ENCODE data around the gene ULK4. TPM values are rescaled to one million over a fixed set of nuclear protein-coding genes. Genes with fewer than 3 reads are reported as not detected.

ULK4 gene
- total RNA-seq, 1 experiment from 2014 or later, result 6.3 TPM

DNA sequence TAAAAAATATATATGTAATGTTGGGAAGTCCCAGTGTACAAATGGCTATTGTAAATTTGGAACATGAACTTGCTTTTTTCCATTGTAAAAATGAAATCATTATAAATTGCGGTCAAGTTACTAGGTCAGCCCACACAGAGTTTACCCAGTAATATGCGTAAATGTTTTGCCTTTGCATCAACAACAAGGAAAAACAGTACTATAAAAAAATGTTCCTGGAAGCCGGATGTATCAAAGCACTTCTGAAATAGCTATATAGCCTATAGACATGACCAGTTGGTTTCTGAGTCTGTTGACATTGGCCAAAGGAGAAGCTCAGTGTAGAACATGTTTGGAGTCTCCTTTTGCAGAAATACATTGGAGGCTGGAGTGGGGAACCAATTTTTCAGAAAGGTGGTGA lies 739.4 kb downstream of the ULK4 start:
- Histone ChIP-seq H3K27me3 (ENCODE audit: insufficient read depth, low read length) (no peaks in the 10 kb centered on the region), H4K20me1 (ENCODE audit: insufficient read depth) (peaks cover 19% of the 10 kb centered on the region), H3K4me3 (replicated peaks in 1 of 2; ENCODE audit: low read depth in 1 of 2, low read length in 2 of 2) (no peak overlapping the region), H3K79me2 (ENCODE audit: insufficient read depth, low read length) (peaks cover 97% of the 10 kb centered on the region), H3K9ac (ENCODE audit: low read length) (no peak overlapping the region), H3K9me2 (ENCODE audit: insufficient read depth) (no peaks in the 10 kb centered on the region), H3K27ac (ENCODE audit: low read depth, low read length) (no peak overlapping the region), H3K36me3 (ENCODE audit: control insufficient read depth in 1 of 2, insufficient read depth in 2 of 2, low read length in 2 of 2) (peaks cover 29 to 35% of the 10 kb centered on the region in 2 experiments; a peak in 3 of 4 replicates), H3K9me3 (ENCODE audit: control insufficient read depth in 1 of 2, insufficient read depth in 1 of 2, low read depth in 1 of 2, low read length in 2 of 2) (no peaks in the 10 kb centered on the region), H2AFZ (ENCODE audit: low read depth, low read length, poor library complexity, severe bottlenecking) (no peak overlapping the region), H3K4me2 (ENCODE audit: low read length) (no peak overlapping the region), H3K4me1 (ENCODE audit: control insufficient read depth in 1 of 2, insufficient read depth in 2 of 2, low read length in 2 of 2) (no peaks in the 10 kb centered on the region)
- ATAC-seq, result no peak
- no peak for DNase-seq (ENCODE audit: low read depth, low spot score)
- POLR2A ChIA-PET, result no interaction called here
- RAD21 ChIA-PET (ENCODE audit: low non-redundant PET in 1 of 2, low total read pairs in 2 of 2, uncharacterized antibody in 2 of 2, unreplicated experiment in 2 of 2), result no interaction called here
- intact Hi-C loops (cut with micrococcal nuclease), result no loop called here
- TF ChIP-seq RAD21 (IDR thresholded peaks at IDR 0.05; ENCODE audit: low read depth) (no peak), POLR2A (IDR thresholded peaks at IDR 0.05; ENCODE audit: borderline replicate concordance, extremely low read depth, insufficient read depth, insufficient read length) (no peak), YY1 (IDR thresholded peaks at IDR 0.05; ENCODE audit: extremely low read depth, insufficient replicate concordance, low read depth, low read length) (no peak), SP1 (IDR thresholded peaks at IDR 0.05; ENCODE audit: low read depth) (no peak), ZFX (IDR thresholded peaks at IDR 0.05) (no peak), CBX3 (IDR thresholded peaks at IDR 0.05; ENCODE audit: low read depth) (no peak), ELF1 (IDR thresholded peaks at IDR 0.05; ENCODE audit: borderline replicate concordance, low read depth) (no peak), EZH2phosphoT487 (IDR thresholded peaks at IDR 0.05; ENCODE audit: borderline replicate concordance) (no peak), SRF (IDR thresholded peaks at IDR 0.05; ENCODE audit: low read depth) (no peak), CEBPB (IDR thresholded peaks at IDR 0.05; ENCODE audit: low read depth) (no peak), TCF7L2 (IDR thresholded peaks at IDR 0.05; ENCODE audit: borderline replicate concordance, extremely low read depth, insufficient read depth, insufficient read length) (no peak), CTCF (IDR thresholded peaks at IDR 0.05 in 2 of 3, conservative IDR thresholded peaks at IDR 0.05 in 1 of 3; ENCODE audit: borderline replicate concordance in 1 of 3, insufficient read depth in 1 of 3, low read depth in 2 of 3, low read length in 2 of 3) (no peak), SIN3A (IDR thresholded peaks at IDR 0.05; ENCODE audit: low read depth) (no peak), JUND (IDR thresholded peaks at IDR 0.05) (no peak)
- TF ChIP-seq, protein P1, sequence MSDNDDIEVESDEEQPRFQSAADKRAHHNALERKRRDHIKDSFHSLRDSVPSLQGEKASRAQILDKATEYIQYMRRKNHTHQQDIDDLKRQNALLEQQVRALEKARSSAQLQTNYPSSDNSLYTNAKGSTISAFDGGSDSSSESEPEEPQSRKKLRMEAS (IDR thresholded peaks at IDR 0.05), result no peak
- TF ChIP-seq, protein P2, sequence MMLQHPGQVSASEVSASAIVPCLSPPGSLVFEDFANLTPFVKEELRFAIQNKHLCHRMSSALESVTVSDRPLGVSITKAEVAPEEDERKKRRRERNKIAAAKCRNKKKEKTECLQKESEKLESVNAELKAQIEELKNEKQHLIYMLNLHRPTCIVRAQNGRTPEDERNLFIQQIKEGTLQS (IDR thresholded peaks at IDR 0.05), result no peak
- TF ChIP-seq, protein P3, sequence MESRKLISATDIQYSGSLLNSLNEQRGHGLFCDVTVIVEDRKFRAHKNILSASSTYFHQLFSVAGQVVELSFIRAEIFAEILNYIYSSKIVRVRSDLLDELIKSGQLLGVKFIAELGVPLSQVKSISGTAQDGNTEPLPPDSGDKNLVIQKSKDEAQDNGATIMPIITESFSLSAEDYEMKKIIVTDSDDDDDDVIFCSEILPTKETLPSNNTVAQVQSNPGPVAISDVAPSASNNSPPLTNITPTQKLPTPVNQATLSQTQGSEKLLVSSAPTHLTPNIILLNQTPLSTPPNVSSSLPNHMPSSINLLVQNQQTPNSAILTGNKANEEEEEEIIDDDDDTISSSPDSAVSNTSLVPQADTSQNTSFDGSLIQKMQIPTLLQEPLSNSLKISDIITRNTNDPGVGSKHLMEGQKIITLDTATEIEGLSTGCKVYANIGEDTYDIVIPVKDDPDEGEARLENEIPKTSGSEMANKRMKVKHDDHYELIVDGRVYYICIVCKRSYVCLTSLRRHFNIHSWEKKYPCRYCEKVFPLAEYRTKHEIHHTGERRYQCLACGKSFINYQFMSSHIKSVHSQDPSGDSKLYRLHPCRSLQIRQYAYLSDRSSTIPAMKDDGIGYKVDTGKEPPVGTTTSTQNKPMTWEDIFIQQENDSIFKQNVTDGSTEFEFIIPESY (IDR thresholded peaks at IDR 0.05; ENCODE audit: extremely low read depth, insufficient replicate concordance, low read length), result no peak
- CTCF ChIA-PET, result no interaction called here
- no TSS peak for BruUV-seq (replicated peaks)
